H1 (cell line): Measurements from ENCODE around the gene PHF3. TPM values are rescaled to one million over a fixed set of nuclear protein-coding genes. Genes with fewer than 3 reads are reported as not detected.

ENCODE experiments used
- CTCF ChIA-PET: fragments of 300-600 bp; sonication (Branson Sonifier 250); formaldehyde crosslinking; loops from one replicate; lab custom pipeline; 2021; ENCODE audit not compliant: partially characterized antibody; lab: Charles Lee
- POLR2A ChIA-PET: fragments of 300-600 bp; sonication (Branson Sonifier 250); formaldehyde crosslinking; loops from one replicate; lab custom pipeline; 2021; ENCODE audit warnings: inconsistent platforms; ENCODE audit not compliant: partially characterized antibody; lab: Charles Lee
- DNase-seq, 2 experiments: peaks; one replicate each; pipeline versions ENCODE4 v3.0.0 to v3.0.0-alpha.2; 2010 to 2022; ENCODE audit warnings: low spot score in 2 of 2, low read depth in 1 of 2, mixed read lengths in 1 of 2
- FAIRE-seq: peaks from 2 replicates; lab custom pipeline; 2011; peaks lifted over from hg19 to GRCh38; lab: Jason Lieb, UNC
- H2AFZ ChIP-seq: 2 replicates; pipeline ENCODE4 v1.8.1; 2012; ENCODE audit warnings: low read length, inconsistent platforms
- H2AK5ac ChIP-seq: 2 replicates; pipeline ENCODE4 v1.6.1; 2013; ENCODE audit warnings: low read depth, low read length
- H2BK120ac ChIP-seq: replicated peaks from 2 replicates; pipeline ENCODE3; 2013; ENCODE audit warnings: low read depth, low read length, inconsistent platforms
- H2BK12ac ChIP-seq: 2 replicates; pipeline ENCODE4 v1.6.1; 2013; ENCODE audit warnings: low read depth, low read length
- H2BK15ac ChIP-seq: 2 replicates; pipeline ENCODE4 v1.6.1; 2013; ENCODE audit warnings: low read length
- H2BK20ac ChIP-seq: 2 replicates; pipeline ENCODE4 v1.6.1; 2013; ENCODE audit warnings: low read length
- H2BK5ac ChIP-seq: 2 replicates; pipeline ENCODE4 v1.6.1; 2013; ENCODE audit warnings: low read depth, low read length
- H3K14ac ChIP-seq: 2 replicates; pipeline ENCODE4 v1.6.1; 2013; ENCODE audit warnings: inconsistent platforms; ENCODE audit not compliant: insufficient read length
- H3K18ac ChIP-seq: 2 replicates; pipeline ENCODE4 v1.6.1; 2013; ENCODE audit warnings: low read length; ENCODE audit errors: extremely low read depth
- H3K23ac ChIP-seq: 2 replicates; pipeline ENCODE4 v1.6.1; 2013; ENCODE audit warnings: inconsistent platforms; ENCODE audit not compliant: insufficient read length
- H3K23me2 ChIP-seq: 2 replicates; pipeline ENCODE4 v1.6.1; 2013; ENCODE audit warnings: low read depth, low read length
- H3K27ac ChIP-seq: 2 replicates; pipeline ENCODE4 v1.6.1; 2011; ENCODE audit warnings: low read depth, low read length, inconsistent platforms
- H3K27me3 ChIP-seq, 4 experiments: replicated peaks in 1 of 4; 1 replicate in 1 of 4; 2 replicates in 3 of 4; pipeline versions ENCODE4 v1.6.1 to v1.8.1; 2011 to 2013; ENCODE audit warnings: low read length in 3 of 4, mild to moderate bottlenecking in 3 of 4, inconsistent platforms in 2 of 4, mixed read lengths in 2 of 4, moderate library complexity in 1 of 4; ENCODE audit not compliant: control insufficient read depth in 3 of 4, insufficient read depth in 3 of 4; ENCODE audit errors: extremely low read depth in 1 of 4
- H3K36me3 ChIP-seq, 4 experiments: 2 replicates each; pipeline versions ENCODE4 v1.6.1 to v1.8.1; 2011 to 2013; ENCODE audit warnings: mild to moderate bottlenecking in 4 of 4, low read length in 3 of 4, moderate library complexity in 2 of 4, control low read depth in 1 of 4, inconsistent platforms in 1 of 4; ENCODE audit not compliant: insufficient read depth in 4 of 4, control insufficient read depth in 2 of 4
- H3K4ac ChIP-seq: replicated peaks from 2 replicates; pipeline ENCODE3; 2013; ENCODE audit warnings: low read length, low read depth, mixed read lengths, inconsistent platforms; ENCODE audit not compliant: insufficient read length
- H3K4me1 ChIP-seq, 4 experiments: replicated peaks in 1 of 4; 1 replicate in 1 of 4; 2 replicates in 3 of 4; pipeline versions ENCODE4 v1.6.1 to v1.8.1; 2011 to 2013; ENCODE audit warnings: low read length in 3 of 4, inconsistent platforms in 2 of 4, mixed read lengths in 1 of 4; ENCODE audit not compliant: insufficient read depth in 4 of 4, control insufficient read depth in 3 of 4
- H3K4me2 ChIP-seq, 2 experiments: 2 replicates each; pipeline versions ENCODE4 v1.6.1 to v1.8.1; 2011 to 2013; ENCODE audit warnings: low read depth in 2 of 2, low read length in 2 of 2, control low read depth in 1 of 2, inconsistent platforms in 1 of 2, mild to moderate bottlenecking in 1 of 2; ENCODE audit not compliant: insufficient read depth in 1 of 2
- H3K4me3 ChIP-seq, 4 experiments: fragments of 200-600, 300-600 bp in 1 of 4; sonication (generic), shearing (Covaris generic), sonication (Bioruptor Twin) in 1 of 4; 2 replicates each; pipeline versions ENCODE4 v1.5.1 to v1.8.1; 2011 to 2016; ENCODE audit warnings: low read length in 4 of 4, low read depth in 3 of 4, control low read depth in 2 of 4, inconsistent platforms in 2 of 4, mild to moderate bottlenecking in 2 of 4, mixed read lengths in 1 of 4, moderate library complexity in 1 of 4; ENCODE audit not compliant: insufficient read depth in 2 of 4; ENCODE audit errors: extremely low read depth in 1 of 4
- H3K56ac ChIP-seq: replicated peaks from 2 replicates; pipeline ENCODE3; 2013; ENCODE audit warnings: low read depth, mild to moderate bottlenecking, mixed read lengths, low read length, inconsistent platforms; ENCODE audit not compliant: insufficient read length
- H3K79me1 ChIP-seq: 2 replicates; pipeline ENCODE4 v1.6.1; 2013; ENCODE audit warnings: low read depth, low read length, control low read depth
- H3K79me2 ChIP-seq, 2 experiments: 2 replicates each; pipeline versions ENCODE4 v1.6.1 to v1.8.1; 2012 to 2013; ENCODE audit warnings: low read length in 2 of 2, mild to moderate bottlenecking in 2 of 2, inconsistent platforms in 1 of 2; ENCODE audit not compliant: insufficient read depth in 2 of 2, control insufficient read depth in 1 of 2
- H3K9ac ChIP-seq, 4 experiments: replicated peaks in 1 of 4; 1 replicate in 1 of 4; 2 replicates in 3 of 4; pipeline versions ENCODE4 v1.6.1 to v1.8.1; 2011 to 2013; ENCODE audit warnings: low read depth in 3 of 4, low read length in 3 of 4, control low read depth in 2 of 4, mild to moderate bottlenecking in 2 of 4, moderate library complexity in 2 of 4, inconsistent platforms in 1 of 4; ENCODE audit errors: extremely low read depth in 1 of 4
- H3K9me3 ChIP-seq, 2 experiments: 2 replicates each; pipeline versions ENCODE4 v1.6.1 to v1.8.1; 2012 to 2013; ENCODE audit warnings: mild to moderate bottlenecking in 2 of 2, moderate library complexity in 2 of 2, control low read depth in 1 of 2, inconsistent platforms in 1 of 2, low read depth in 1 of 2, low read length in 1 of 2, mixed read lengths in 1 of 2; ENCODE audit not compliant: insufficient read depth in 2 of 2
- H4K20me1 ChIP-seq, 2 experiments: replicated peaks in 1 of 2; 2 replicates each; pipeline versions ENCODE3 to v1.8.1; 2011 to 2013; ENCODE audit warnings: inconsistent platforms in 2 of 2, low read length in 2 of 2, mild to moderate bottlenecking in 1 of 2; ENCODE audit not compliant: insufficient read depth in 2 of 2, control insufficient read depth in 1 of 2
- H4K5ac ChIP-seq: 2 replicates; pipeline ENCODE4 v1.6.1; 2013; ENCODE audit warnings: low read length, low read depth, mixed read lengths, inconsistent platforms; ENCODE audit not compliant: insufficient read length
- H4K8ac ChIP-seq: 2 replicates; pipeline ENCODE4 v1.8.0; 2013; ENCODE audit warnings: mild to moderate bottlenecking, moderate library complexity, low read length, inconsistent platforms; ENCODE audit not compliant: insufficient read depth; ENCODE audit errors: extremely low read depth
- H4K91ac ChIP-seq: replicated peaks from 2 replicates; pipeline ENCODE3; 2013; ENCODE audit warnings: low read length, mixed read lengths, inconsistent platforms; ENCODE audit not compliant: insufficient read length
- POLR2A ChIP-seq, 2 experiments: IDR thresholded peaks; 1 replicate in 1 of 2; 2 replicates in 1 of 2; pipeline ENCODE4 v1.6.1; 2011; ENCODE audit warnings: low read depth in 2 of 2, low read length in 2 of 2, mild to moderate bottlenecking in 2 of 2; ENCODE audit errors: control extremely low read depth in 1 of 2
- RNF2 ChIP-seq: fragments of 200-900, 300-1000 bp; sonication (generic); IDR thresholded peaks from 2 replicates; pipeline ENCODE4 v1.7.1; 2016; ENCODE audit warnings: borderline replicate concordance, low read depth, mild to moderate bottlenecking, antibody characterized with exemption, low read length; ENCODE audit not compliant: poor library complexity, severe bottlenecking; ENCODE audit errors: missing control alignments
- SIRT6 ChIP-seq: IDR thresholded peaks from one replicate; pipeline ENCODE4 v1.7.1; 2012; ENCODE audit warnings: low read length, inconsistent platforms
- WGBS, 2 experiments: shearing (Covaris generic) in 1 of 2; methylation state at CpG; one replicate each; pipeline versions ENCODE4 v1.1.6 to v1.1.7; 2013 to 2015; ENCODE audit warnings: low lambda C conversion rate in 2 of 2, mixed read lengths in 2 of 2, inconsistent platforms in 1 of 2, low coverage in 1 of 2, missing lambda C conversion rate in 1 of 2; ENCODE audit not compliant: insufficient replicate concordance in 2 of 2, insufficient coverage in 1 of 2, insufficient read length in 1 of 2; ENCODE audit errors: extremely low coverage in 1 of 2, missing lambda C conversion rate in 1 of 2; 5-methylcytosine and 5-hydroxymethylcytosine counted together
- polyA plus RNA-seq, 7 experiments: library from polyadenylated mRNA; depleted of rRNA in 3 of 7; stranded (reverse) in 5 of 7; unstranded in 2 of 7; fragments of >200 nt in 5 of 7; fragments of 200-250 nt in 2 of 7; gene quantifications; 1 replicate in 5 of 7; 2 replicates in 1 of 7; 4 replicates in 1 of 7; pipeline versions ENCODE4 v1.2.1 to v1.2.3, GENCODE V29; 2011 to 2013; ENCODE audit warnings: missing spikeins in 2 of 7, mixed read lengths in 2 of 7
- total RNA-seq: library from RNA; stranded (reverse); fragmentation: NEBNext Ultra II Directional; extraction: Animal tissue kit (Norgen Biotek cat#: 25700); gene quantifications from 2 replicates; pipeline ENCODE4 v1.2.1, GENCODE V29; 2021

Gene PHF3
- total and polyA plus RNA-seq, 2 of the 8 experiments (the other 6 are each of a cell fraction or from before 2014, with no cell fraction given): 10.1 to 69.3 TPM

GRCh38 chr6:63675138-63675537 lies 39.5 kb downstream of the PHF3 start:
- no peak for FAIRE-seq
- H3K4ac ChIP-seq: no peak overlapping the region
- no peaks in the 10 kb centered on the region for H3K23me2 ChIP-seq
- peaks cover 3% of the 10 kb centered on the region; the same call in 1 of the 2 replicates for H3K79me1 ChIP-seq
- no peaks in the 10 kb centered on the region for H3K27me3 ChIP-seq
- no peak overlapping the region for H3K9ac ChIP-seq
- H3K14ac ChIP-seq: no peak overlapping the region
- no peak overlapping the region for H2BK15ac ChIP-seq
- H4K5ac ChIP-seq: no peak overlapping the region
- H3K18ac ChIP-seq: no peak overlapping the region
- DNase-seq: no peak
- no peak overlapping the region for H2BK12ac ChIP-seq
- no peak overlapping the region for H3K23ac ChIP-seq
- H2AFZ ChIP-seq: no peak overlapping the region
- no peak overlapping the region for H3K4me2 ChIP-seq
- no peak overlapping the region for H4K8ac ChIP-seq
- H3K27ac ChIP-seq: no peak overlapping the region
- H3K56ac ChIP-seq: no peak overlapping the region
- ChIA-PET CTCF (no interaction called here), POLR2A (no interaction called here)
- H2BK20ac ChIP-seq: no peak overlapping the region
- no peak overlapping the region for H4K91ac ChIP-seq
- peaks cover 0 to 3% (median 0%) of the 10 kb centered on the region in 4 experiments; a peak in 1 of 8 replicates for H3K36me3 ChIP-seq
- H4K20me1 ChIP-seq: peaks cover 4 to 15% of the 10 kb centered on the region in 2 experiments
- H2BK5ac ChIP-seq: no peak overlapping the region
- H2AK5ac ChIP-seq: no peak overlapping the region
- 70% methylated on average over 1 of the region's 1 CpG; no CpG with 5 or more reads in 1 of the 2 experiments for WGBS, 2 experiments
- no peaks in the 10 kb centered on the region for H3K9me3 ChIP-seq
- H3K4me3 ChIP-seq: no peak overlapping the region
- H3K4me1 ChIP-seq: peaks cover 2 to 10% (median 6%) of the 10 kb centered on the region in 4 experiments; a peak in 6 of 7 replicates
- H3K79me2 ChIP-seq: peaks cover 5 to 97% of the 10 kb centered on the region in 2 experiments; a peak in 3 of 4 replicates
- no peak overlapping the region for H2BK120ac ChIP-seq
- TF ChIP-seq RNF2 (no peak), SIRT6 (no peak), POLR2A (IDR thresholded peaks at IDR 0.05; ENCODE audit: control extremely low read depth in 1 of 2, low read depth in 2 of 2, low read length in 2 of 2) (no peak)
